Measurements from ENCODE around the gene ITPR3. TPM values are rescaled to one million over a fixed set of nuclear protein-coding genes. Genes with fewer than 3 reads are reported as not detected.
A peak's percentile ranks its signal among the peaks of the same experiment; 100 is the strongest.

Gene ITPR3
- total RNA-seq, 2 experiments from 2014 or later: 64.2 to 65.8 TPM

GRCh38 chr6:33697845-33698244, 76.7 kb downstream of the ITPR3 start:
- peaks cover 82% of the 10 kb centered on the region for H3K4me1 Mint-ChIP-seq
- POLR2A ChIA-PET: no interaction called here
- H3K4me3 Mint-ChIP-seq: no peak overlapping the region
- peak overlapping the region; percentile 94 for H3K27ac Mint-ChIP-seq
- no peak for DNase-seq
- no peaks in the 10 kb centered on the region for H3K27me3 Mint-ChIP-seq
- H3K9me3 Mint-ChIP-seq: no peaks in the 10 kb centered on the region
- H3K36me3 Mint-ChIP-seq (ENCODE audit: low read depth): peaks cover 41% of the 10 kb centered on the region
- CTCF ChIA-PET: interaction anchor here (0.6 to 1.2 kb wide), 3 partner anchors 11 to 148 kb away, joined by 3 read pairs; no protein-coding TSS in a partner anchor

GRCh38 chr6:33698494-33698893, 77.4 kb downstream of the ITPR3 start:
- H3K4me3 Mint-ChIP-seq: no peak overlapping the region
- peak overlapping the region; percentile 22 for H3K27ac Mint-ChIP-seq
- POLR2A ChIA-PET: no interaction called here

GRCh38 chr6:33699131-33699530, 78.0 kb downstream of the ITPR3 start:
- Mint-ChIP-seq H3K27me3 (no peaks in the 10 kb centered on the region), H3K9me3 (no peaks in the 10 kb centered on the region), H3K4me3 (no peak overlapping the region), H3K36me3 (ENCODE audit: low read depth) (peaks cover 36% of the 10 kb centered on the region), H3K27ac (peak overlapping the region; percentile 73), H3K4me1 (peaks cover 71% of the 10 kb centered on the region)
- CTCF ChIA-PET: no interaction called here
- POLR2A ChIA-PET: no interaction called here
- no peak for DNase-seq

More at GRCh38 chr6:33698494-33698893, 77.4 kb downstream of the ITPR3 start:
- Mint-ChIP-seq H3K27me3 (no peaks in the 10 kb centered on the region), H3K4me1 (peaks cover 76% of the 10 kb centered on the region), H3K36me3 (ENCODE audit: low read depth) (peaks cover 38% of the 10 kb centered on the region), H3K9me3 (no peaks in the 10 kb centered on the region)
- DNase-seq: no peak
- CTCF ChIA-PET: no interaction called here

GRCh38 chr6:33699739-33700138, 78.6 kb downstream of the ITPR3 start:
- Mint-ChIP-seq H3K4me3 (no peak overlapping the region), H3K36me3 (ENCODE audit: low read depth) (peaks cover 30% of the 10 kb centered on the region), H3K9me3 (no peaks in the 10 kb centered on the region), H3K27ac (peak overlapping the region; percentile 9), H3K27me3 (no peaks in the 10 kb centered on the region), H3K4me1 (peaks cover 67% of the 10 kb centered on the region)
- ChIA-PET CTCF (interaction anchor here (1.2 to 2.4 kb wide), 8 partner anchors 9 to 281 kb away, joined by 4 to 18 read pairs (median 6); partner anchors contain the start of genes BAK1, CUTA and UQCC2), POLR2A (no interaction called here)
- DNase-seq: no peak

GRCh38 chr6:33700391-33701050, 79.4 kb downstream of the ITPR3 start:
- Mint-ChIP-seq H3K9me3 (no peaks in the 10 kb centered on the region), H3K4me1 (peaks cover 60% of the 10 kb centered on the region), H3K27me3 (no peaks in the 10 kb centered on the region), H3K4me3 (no peak overlapping the region), H3K36me3 (ENCODE audit: low read depth) (peaks cover 26% of the 10 kb centered on the region), H3K27ac (peak overlapping the region; percentile 9)
- peak; percentile 84 for DNase-seq
- POLR2A ChIA-PET: interaction anchor here (1.0 kb wide), 1 partner anchor 205 kb away, joined by 3 read pairs; no protein-coding TSS in a partner anchor
- CTCF ChIA-PET: interaction anchor here (0.6 to 2.4 kb wide), 19 partner anchors 8 to 282 kb away, joined by 3 to 18 read pairs (median 5); partner anchors contain the start of genes BAK1, CUTA and UQCC2

- ChIA-PET CTCF (interaction anchor here (0.6 to 1.6 kb wide), 5 partner anchors 9 to 120 kb away, joined by 3 to 5 read pairs (median 3); partner anchors contain the start of gene UQCC2), POLR2A (no interaction called here)
- Mint-ChIP-seq H3K27me3 (no peaks in the 10 kb centered on the region), H3K4me3 (no peak overlapping the region), H3K9me3 (no peaks in the 10 kb centered on the region), H3K36me3 (ENCODE audit: low read depth) (peaks cover 16% of the 10 kb centered on the region), H3K4me1 (peaks cover 44% of the 10 kb centered on the region), H3K27ac (peak overlapping the region; percentile 33)
- no peak for DNase-seq
Measured at GRCh38 chr6:33702345-33702977, 81.3 kb downstream of the ITPR3 start.

- ChIA-PET CTCF (no interaction called here), POLR2A (no interaction called here)
- H3K36me3 Mint-ChIP-seq (ENCODE audit: low read depth): peaks cover 15% of the 10 kb centered on the region
- DNase-seq: no peak
- no peaks in the 10 kb centered on the region for H3K27me3 Mint-ChIP-seq
- no peak overlapping the region for H3K27ac Mint-ChIP-seq
- H3K9me3 Mint-ChIP-seq: no peaks in the 10 kb centered on the region
- no peak overlapping the region for H3K4me3 Mint-ChIP-seq
- peaks cover 43% of the 10 kb centered on the region for H3K4me1 Mint-ChIP-seq
Measured at GRCh38 chr6:33704215-33705066, 83.3 kb downstream of the ITPR3 start.

GRCh38 chr6:33705268-33705885, 84.3 kb downstream of the ITPR3 start:
- H3K9me3 Mint-ChIP-seq: no peaks in the 10 kb centered on the region
- H3K27me3 Mint-ChIP-seq: no peaks in the 10 kb centered on the region
- no peak for DNase-seq
- peaks cover 43% of the 10 kb centered on the region for H3K4me1 Mint-ChIP-seq
- peaks cover 21% of the 10 kb centered on the region for H3K36me3 Mint-ChIP-seq (ENCODE audit: low read depth)
- H3K4me3 Mint-ChIP-seq: no peak overlapping the region
- ChIA-PET POLR2A (no interaction called here), CTCF (interaction anchor here (0.6 kb wide), 2 partner anchors 174 to 432 kb away, joined by 3 to 4 read pairs; no protein-coding TSS in a partner anchor)
- H3K27ac Mint-ChIP-seq: no peak overlapping the region

- ChIA-PET CTCF (interaction anchor here (0.5 to 0.6 kb wide), 3 partner anchors 175 to 431 kb away, joined by 3 to 4 read pairs (median 3); no protein-coding TSS in a partner anchor), POLR2A (no interaction called here)
- Mint-ChIP-seq H3K27ac (no peak overlapping the region), H3K4me3 (no peak overlapping the region), H3K27me3 (no peaks in the 10 kb centered on the region), H3K4me1 (peaks cover 46% of the 10 kb centered on the region), H3K9me3 (no peaks in the 10 kb centered on the region), H3K36me3 (ENCODE audit: low read depth) (peaks cover 24% of the 10 kb centered on the region)
- DNase-seq: no peak
Measured at GRCh38 chr6:33705955-33706725, 85.0 kb downstream of the ITPR3 start.

GRCh38 chr6:33707771-33708170, 86.6 kb downstream of the ITPR3 start:
- no peaks in the 10 kb centered on the region for H3K9me3 Mint-ChIP-seq
- ChIA-PET CTCF (interaction anchor here (1.2 to 2.0 kb wide), 3 partner anchors 13 to 118 kb away, joined by 3 to 5 read pairs (median 3); no protein-coding TSS in a partner anchor), POLR2A (no interaction called here)
- DNase-seq: no peak
- no peak overlapping the region for H3K4me3 Mint-ChIP-seq
- peaks cover 46% of the 10 kb centered on the region for H3K4me1 Mint-ChIP-seq
- H3K27ac Mint-ChIP-seq: no peak overlapping the region
- peaks cover 24% of the 10 kb centered on the region for H3K36me3 Mint-ChIP-seq (ENCODE audit: low read depth)
- H3K27me3 Mint-ChIP-seq: no peaks in the 10 kb centered on the region

GRCh38 chr6:33708516-33709204, 87.5 kb downstream of the ITPR3 start:
- no peak overlapping the region for H3K4me3 Mint-ChIP-seq
- H3K9me3 Mint-ChIP-seq: no peaks in the 10 kb centered on the region
- H3K27ac Mint-ChIP-seq: no peak overlapping the region
- peaks cover 24% of the 10 kb centered on the region for H3K36me3 Mint-ChIP-seq (ENCODE audit: low read depth)
- H3K27me3 Mint-ChIP-seq: peaks cover 1% of the 10 kb centered on the region
- peaks cover 44% of the 10 kb centered on the region for H3K4me1 Mint-ChIP-seq
- POLR2A ChIA-PET: no interaction called here
- CTCF ChIA-PET: interaction anchor here (0.8 to 2.0 kb wide), 6 partner anchors 8 to 119 kb away, joined by 3 to 5 read pairs (median 4); no protein-coding TSS in a partner anchor
- no peak for DNase-seq
